Mesodermal cell (in vitro differentiated cells): ENCODE data around the gene ANKMY2.
A peak's percentile ranks its signal among the peaks of the same experiment; 100 is the strongest.
"Not testable (repeated sequence)": the region's sequence is repeated elsewhere in the genome, so short reads cannot be mapped to it uniquely, and the experiment has no call there.

Source experiments
- H3K27ac ChIP-seq: 2 replicates; pipeline ENCODE4 v1.7.0; 2013; ENCODE audit warnings: mild to moderate bottlenecking, low read depth, low read length, moderate library complexity; ENCODE audit not compliant: severe bottlenecking
- H3K36me3 ChIP-seq: 2 replicates; pipeline ENCODE4 v1.7.1; 2013; ENCODE audit warnings: mild to moderate bottlenecking, low read length, moderate library complexity; ENCODE audit not compliant: control insufficient read depth, insufficient read depth
- H3K4me1 ChIP-seq: one replicate; pipeline ENCODE4 v1.7.1; 2013; ENCODE audit warnings: mild to moderate bottlenecking, low read length; ENCODE audit not compliant: insufficient read depth, control insufficient read depth, poor library complexity, severe bottlenecking
- H3K4me3 ChIP-seq: 2 replicates; pipeline ENCODE4 v1.7.0; 2013; ENCODE audit warnings: low read length, control low read depth, mild to moderate bottlenecking; ENCODE audit not compliant: insufficient read depth, poor library complexity, severe bottlenecking; ENCODE audit errors: extremely low read depth
- H3K9me3 ChIP-seq: 2 replicates; pipeline ENCODE4 v1.7.1; 2013; ENCODE audit warnings: mild to moderate bottlenecking, low read length, moderate library complexity; ENCODE audit not compliant: control insufficient read depth
- WGBS, 2 experiments: methylation state at CpG; one replicate each; pipeline ENCODE4 v1.1.5; 2013; ENCODE audit warnings: missing lambda C conversion rate in 2 of 2; ENCODE audit not compliant: insufficient coverage in 2 of 2; 5-methylcytosine and 5-hydroxymethylcytosine counted together

Gene ANKMY2

DNA sequence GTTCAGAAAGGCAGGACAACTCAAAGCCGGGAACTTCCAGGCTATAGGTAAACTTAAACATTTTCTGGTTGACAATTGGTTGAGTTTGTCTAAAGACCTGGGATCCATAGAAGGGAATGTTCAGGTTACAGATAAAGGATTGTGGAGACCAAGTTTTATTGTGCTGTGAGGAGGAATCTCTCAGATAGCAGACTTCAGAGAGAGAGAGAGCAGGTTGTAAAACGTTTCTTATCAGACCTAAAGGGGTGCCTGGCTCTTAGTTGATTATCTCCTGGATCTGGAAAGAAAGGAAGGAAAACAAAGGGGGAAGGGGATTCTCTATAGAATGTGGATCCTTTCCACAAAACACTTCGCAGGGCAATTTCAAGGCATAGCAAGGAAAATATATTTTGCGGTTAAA, 50.0 kb downstream of the ANKMY2 start:
- H3K4me3 ChIP-seq, H3K4me1 ChIP-seq, H3K9me3 ChIP-seq: not testable (repeated sequence)
- WGBS, 2 experiments: 0 to 75% methylated on average over 1 to 4 of the region's 4 CpGs
- peak overlapping the region; percentile 41 for H3K27ac ChIP-seq
- peaks cover 16% of the 10 kb centered on the region for H3K36me3 ChIP-seq

DNA sequence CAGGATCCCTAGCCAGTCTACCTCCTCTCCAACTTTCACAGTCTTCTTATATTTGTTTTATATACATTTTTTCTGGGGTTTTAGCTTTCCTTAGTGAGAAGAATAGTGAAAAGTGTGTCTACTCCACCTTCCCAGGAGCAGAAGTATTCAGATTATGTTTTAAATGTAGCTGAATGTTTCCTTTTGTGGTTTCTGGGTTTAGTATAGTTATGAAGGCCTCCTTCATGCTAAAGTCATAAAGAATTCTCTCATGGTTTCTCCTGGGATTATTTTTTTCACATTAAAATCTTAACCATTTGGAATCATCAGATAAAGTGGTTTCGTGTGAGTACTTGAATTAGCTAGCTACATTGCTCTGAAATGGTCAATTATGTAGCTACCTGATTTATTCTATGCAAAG, 50.9 kb downstream of the ANKMY2 start:
- Histone ChIP-seq H3K36me3 (peaks cover 7% of the 10 kb centered on the region), H3K27ac (no peak overlapping the region), H3K9me3 (no peaks in the 10 kb centered on the region), H3K4me1 (peaks cover 10% of the 10 kb centered on the region), H3K4me3 (no peak overlapping the region)
- no CpG with 5 or more reads among the region's 1 CpG for WGBS, 2 experiments

DNA sequence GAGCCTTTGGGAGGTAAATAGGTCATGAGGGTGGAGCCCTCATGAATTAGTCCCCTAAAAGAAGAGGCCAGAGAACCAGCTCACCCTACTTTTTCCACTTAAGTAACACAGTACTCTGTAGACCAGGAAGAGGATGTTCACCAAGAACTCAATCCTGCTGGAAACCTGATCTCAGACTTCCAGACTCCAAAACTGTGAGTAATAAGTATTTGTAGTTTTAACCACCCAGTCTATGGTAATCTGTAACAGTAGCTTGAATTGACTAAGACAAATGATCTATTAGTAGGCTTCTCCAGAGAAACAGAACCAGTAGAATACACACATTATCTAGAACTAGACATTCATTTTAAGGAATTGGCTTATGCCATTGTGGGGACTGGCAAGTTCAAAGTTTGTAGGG, 51.5 kb downstream of the ANKMY2 start:
- Histone ChIP-seq H3K4me1 (peaks cover 10% of the 10 kb centered on the region), H3K9me3 (no peaks in the 10 kb centered on the region), H3K4me3 (no peak overlapping the region), H3K36me3 (peaks cover 3% of the 10 kb centered on the region), H3K27ac (no peak overlapping the region)

DNA sequence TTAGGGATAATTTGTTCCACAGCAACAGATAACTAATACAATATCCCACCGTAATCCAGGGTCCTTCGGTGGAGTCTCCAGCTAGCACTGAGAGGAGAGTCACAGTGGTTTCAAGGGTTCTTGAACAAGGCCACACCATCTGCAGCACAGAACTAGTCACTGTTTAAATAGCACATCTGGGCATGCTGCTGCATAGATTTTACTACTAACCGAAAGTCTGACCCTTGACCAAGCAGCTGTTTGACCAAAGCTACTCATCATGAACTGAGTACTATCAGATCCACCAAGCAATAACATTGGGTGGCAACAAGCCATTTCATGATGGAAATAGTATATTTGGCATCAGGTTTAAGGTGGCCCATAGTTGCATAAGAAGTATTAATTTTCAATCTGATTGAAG, 53.2 kb downstream of the ANKMY2 start:
- H3K4me3 ChIP-seq: no peak overlapping the region
- H3K9me3 ChIP-seq: no peaks in the 10 kb centered on the region
- H3K4me1 ChIP-seq: peaks cover 10% of the 10 kb centered on the region
- H3K36me3 ChIP-seq: no peaks in the 10 kb centered on the region
- WGBS, 2 experiments: 58 to 76% methylated on average over 2 to 3 of the region's 3 CpGs
- no peak overlapping the region for H3K27ac ChIP-seq

DNA sequence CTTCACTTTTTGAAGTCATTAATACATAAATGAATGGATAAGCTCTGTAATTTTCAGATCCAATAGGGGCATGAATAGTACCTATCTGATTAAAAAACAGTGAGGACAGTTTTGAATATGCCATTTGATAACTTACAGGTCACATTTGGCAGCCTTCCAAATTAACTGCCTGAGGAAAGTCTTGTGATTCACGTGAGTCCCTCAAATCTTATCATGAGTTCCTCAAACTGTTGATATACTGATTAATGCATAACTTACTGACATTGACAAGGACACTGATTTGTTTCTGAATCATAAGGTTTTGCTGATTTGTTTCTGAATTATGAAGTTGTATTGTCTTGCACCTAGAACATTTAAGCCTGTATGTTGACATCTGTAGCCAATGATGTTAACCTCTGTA, 55.1 kb downstream of the ANKMY2 start:
- no peaks in the 10 kb centered on the region for H3K9me3 ChIP-seq
- no CpG with 5 or more reads among the region's 1 CpG for WGBS, 2 experiments
- no peak overlapping the region for H3K27ac ChIP-seq

DNA sequence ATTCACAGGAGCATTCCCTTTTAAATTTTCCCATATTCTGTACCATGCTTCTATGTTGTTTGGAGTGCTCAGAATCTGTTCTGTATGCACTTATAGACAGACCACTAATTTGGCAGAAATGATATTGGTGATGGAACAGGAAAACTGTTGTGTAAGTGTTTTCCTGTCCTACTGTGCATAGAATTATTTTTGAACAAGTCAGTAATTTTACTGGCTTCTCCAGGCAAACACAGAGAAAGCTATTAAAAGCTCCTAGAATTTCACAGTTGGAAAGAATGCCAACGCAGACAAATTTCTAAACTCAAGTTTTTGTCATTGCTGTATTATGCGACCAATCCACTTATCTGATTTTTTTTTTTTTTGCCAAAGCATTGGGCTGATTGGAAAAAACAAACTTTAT, 55.7 kb downstream of the ANKMY2 start:
- Histone ChIP-seq H3K36me3 (no peaks in the 10 kb centered on the region), H3K9me3 (no peaks in the 10 kb centered on the region), H3K4me3 (no peak overlapping the region), H3K4me1 (peaks cover 10% of the 10 kb centered on the region), H3K27ac (no peak overlapping the region)
- 67 to 100% methylated on average over 1 of the region's 2 CpGs for WGBS, 2 experiments

More for the DNA sequence above, 55.1 kb downstream of the ANKMY2 start:
- peaks cover 10% of the 10 kb centered on the region for H3K4me1 ChIP-seq
- H3K4me3 ChIP-seq: no peak overlapping the region
- H3K36me3 ChIP-seq: no peaks in the 10 kb centered on the region

DNA sequence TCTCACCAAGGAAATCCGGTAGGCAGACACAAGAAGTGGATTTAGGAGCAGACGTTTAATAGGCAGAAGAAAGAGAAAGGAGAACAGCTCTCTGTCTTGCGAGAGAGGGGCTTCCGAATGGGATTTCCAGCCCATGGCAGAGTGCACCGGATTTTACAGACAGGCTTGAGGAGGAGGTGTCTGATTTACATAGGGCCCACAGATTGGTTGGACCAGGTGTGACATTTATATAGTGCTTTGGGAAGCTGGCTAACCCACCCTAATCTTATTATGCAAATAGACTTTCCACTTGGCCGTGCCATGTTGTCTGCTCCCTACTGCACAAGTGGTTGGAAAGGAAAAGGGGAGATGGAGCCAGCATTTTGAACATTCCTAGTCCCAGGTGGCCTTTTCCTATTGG, 57.8 kb downstream of the ANKMY2 start:
- WGBS, 2 experiments: 61 to 62% methylated on average over 5 of the region's 6 CpGs
- Histone ChIP-seq H3K9me3 (no peaks in the 10 kb centered on the region), H3K4me1 (peaks cover 3% of the 10 kb centered on the region), H3K36me3 (no peaks in the 10 kb centered on the region), H3K27ac (no peak overlapping the region), H3K4me3 (no peak overlapping the region)

DNA sequence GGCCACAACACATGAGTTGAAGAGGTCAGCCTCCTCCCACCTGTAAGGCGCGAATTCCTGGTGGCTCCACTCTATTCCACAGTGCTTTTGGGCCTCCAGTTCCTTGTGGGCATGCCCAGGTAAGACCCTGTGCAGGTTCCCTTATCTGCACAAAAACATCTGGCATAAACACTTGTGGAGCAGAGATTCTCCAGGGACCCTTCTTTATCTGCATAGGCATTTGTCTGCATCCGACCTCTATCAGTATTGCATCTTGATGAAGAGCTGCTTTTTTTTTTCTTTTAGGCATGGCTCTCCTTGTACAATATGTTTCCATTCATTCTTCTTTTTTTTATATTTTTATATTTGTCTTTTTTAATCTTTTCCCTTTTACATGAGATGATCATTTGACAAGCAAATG, 58.4 kb downstream of the ANKMY2 start:
- H3K36me3 ChIP-seq: no peaks in the 10 kb centered on the region
- H3K27ac ChIP-seq: no peak overlapping the region
- H3K4me1 ChIP-seq: peaks cover 3% of the 10 kb centered on the region
- WGBS, 2 experiments: 92 to 100% methylated on average over 2 of the region's 3 CpGs
- H3K4me3 ChIP-seq: no peak overlapping the region
- no peaks in the 10 kb centered on the region for H3K9me3 ChIP-seq

DNA sequence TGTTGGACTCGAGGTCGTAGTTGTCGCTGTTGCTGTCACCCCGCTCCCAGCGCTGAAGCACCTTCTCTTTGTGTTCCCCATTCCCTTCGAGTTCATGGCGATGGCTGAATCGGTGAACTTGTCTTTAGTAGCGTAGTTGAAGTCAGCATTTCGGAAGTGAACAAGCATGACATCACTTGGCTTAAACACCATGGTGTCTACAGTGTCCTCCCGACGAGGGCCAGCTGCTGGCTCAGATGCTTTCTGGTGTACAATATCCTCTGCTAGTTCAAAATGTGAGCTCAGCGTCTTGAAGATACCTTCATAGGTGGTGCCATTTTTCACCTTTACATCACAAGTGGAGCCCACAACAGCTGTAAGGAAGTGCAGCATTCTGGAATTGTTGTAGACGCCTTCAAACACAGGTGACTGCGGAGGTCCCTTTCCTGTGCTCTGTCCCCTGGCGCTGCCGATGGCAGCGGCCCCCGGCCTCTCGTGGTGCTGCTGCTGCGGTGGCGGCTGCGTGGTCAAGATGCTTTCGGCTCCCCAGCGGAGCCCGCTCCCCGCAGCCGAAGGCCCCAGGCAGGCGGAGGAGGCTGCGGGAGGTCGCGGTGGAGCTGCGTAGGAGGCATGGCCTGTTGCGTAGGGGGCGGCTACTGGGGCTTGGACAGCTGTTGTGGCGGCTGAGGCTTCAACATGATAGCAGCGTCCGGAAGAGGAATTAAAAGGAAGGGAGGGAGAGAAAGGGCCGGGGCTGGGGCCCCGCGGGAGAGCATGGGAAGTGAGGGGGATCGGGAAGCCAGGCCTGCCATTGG, 59.3 kb downstream of the ANKMY2 start:
- 95 to 97% methylated on average over 22 to 33 of the region's 42 CpGs for WGBS, 2 experiments
- H3K4me3 ChIP-seq: no peak overlapping the region
- H3K27ac ChIP-seq: no peak overlapping the region
- H3K36me3 ChIP-seq: no peaks in the 10 kb centered on the region
- peaks cover 3% of the 10 kb centered on the region for H3K4me1 ChIP-seq
- H3K9me3 ChIP-seq: no peaks in the 10 kb centered on the region

DNA sequence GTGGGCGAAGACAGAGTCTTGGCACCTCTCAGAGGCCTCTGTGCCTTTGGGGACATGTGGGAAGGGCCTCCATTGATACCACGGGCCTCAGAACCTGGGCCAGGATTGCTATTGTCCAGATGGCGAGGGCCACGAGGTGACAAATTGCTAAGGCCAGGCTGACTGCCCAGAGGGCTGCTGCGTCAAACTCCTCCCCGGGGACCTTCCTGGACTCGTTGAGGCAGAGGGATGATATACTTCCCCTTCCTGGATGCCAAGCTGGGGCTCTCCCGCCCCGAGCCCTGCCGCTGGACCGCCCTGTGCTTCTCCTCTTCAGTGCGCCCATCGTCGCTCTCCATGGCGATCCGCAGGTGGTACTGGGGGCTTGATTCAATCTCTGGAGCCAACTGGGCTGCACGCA, 60.0 kb downstream of the ANKMY2 start:
- H3K9me3 ChIP-seq: no peaks in the 10 kb centered on the region
- H3K4me1 ChIP-seq: peaks cover 3% of the 10 kb centered on the region
- 95 to 96% methylated on average over 17 of the region's 17 CpGs for WGBS, 2 experiments
- no peaks in the 10 kb centered on the region for H3K36me3 ChIP-seq
- no peak overlapping the region for H3K27ac ChIP-seq
- no peak overlapping the region for H3K4me3 ChIP-seq

DNA sequence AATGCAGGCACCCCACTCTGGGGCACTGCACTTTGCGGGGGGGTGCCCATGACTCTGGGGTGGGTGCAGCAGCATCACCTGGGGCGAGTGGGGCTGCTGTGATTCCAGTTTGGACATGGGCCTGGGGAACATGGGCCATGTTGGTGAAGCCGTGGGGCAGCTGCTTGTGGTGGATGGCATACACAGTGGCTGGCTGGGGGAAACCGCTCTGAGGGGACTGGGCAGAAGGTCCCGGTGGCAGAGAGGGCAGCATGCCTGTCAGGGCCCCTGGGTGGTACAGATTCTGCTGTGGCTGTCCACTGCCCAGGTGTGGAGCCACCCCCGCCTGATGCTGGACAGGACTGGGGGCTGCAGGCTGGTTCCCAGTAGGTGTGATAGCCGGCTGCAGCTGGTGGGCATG, 61.7 kb downstream of the ANKMY2 start:
- H3K36me3 ChIP-seq: no peaks in the 10 kb centered on the region
- H3K27ac ChIP-seq: no peak overlapping the region
- H3K9me3 ChIP-seq: no peaks in the 10 kb centered on the region
- WGBS, 2 experiments: 93 to 94% methylated on average over 7 of the region's 7 CpGs
- H3K4me3 ChIP-seq: no peak overlapping the region
- no peaks in the 10 kb centered on the region for H3K4me1 ChIP-seq
